H1 (cell line): ENCODE results near the gene CSGALNACT2. TPM values are rescaled to one million over a fixed set of nuclear protein-coding genes. Genes with fewer than 3 reads are reported as not detected.

Experiments
- EP300 ChIP-seq, 2 experiments: IDR thresholded peaks; 1 replicate in 1 of 2; 2 replicates in 1 of 2; pipeline ENCODE4 v1.6.1; 2011 to 2012; ENCODE audit warnings: low read depth in 2 of 2, low read length in 2 of 2, mild to moderate bottlenecking in 2 of 2, borderline replicate concordance in 1 of 2, inconsistent platforms in 1 of 2, moderate library complexity in 1 of 2
- FOSL1 ChIP-seq: IDR thresholded peaks from 2 replicates; pipeline ENCODE4 v1.6.1; 2011; ENCODE audit warnings: mild to moderate bottlenecking, low read depth, low read length, moderate library complexity; ENCODE audit not compliant: insufficient read depth
- MAX ChIP-seq: IDR thresholded peaks from 2 replicates; pipeline ENCODE4 v1.6.1; 2012; ENCODE audit warnings: inconsistent platforms
- USF2 ChIP-seq: IDR thresholded peaks from 2 replicates; pipeline ENCODE4 v1.6.1; 2011; ENCODE audit warnings: low read length, improper control_type of control experiment
- polyA plus RNA-seq, 7 experiments: library from polyadenylated mRNA; depleted of rRNA in 3 of 7; stranded (reverse) in 5 of 7; unstranded in 2 of 7; fragments of >200 nt in 5 of 7; fragments of 200-250 nt in 2 of 7; gene quantifications; 1 replicate in 5 of 7; 2 replicates in 1 of 7; 4 replicates in 1 of 7; pipeline versions ENCODE4 v1.2.1 to v1.2.3, GENCODE V29; 2011 to 2013; ENCODE audit warnings: missing spikeins in 2 of 7, mixed read lengths in 2 of 7
- total RNA-seq: library from RNA; stranded (reverse); fragmentation: NEBNext Ultra II Directional; extraction: Animal tissue kit (Norgen Biotek cat#: 25700); gene quantifications from 2 replicates; pipeline ENCODE4 v1.2.1, GENCODE V29; 2021

The CSGALNACT2 gene
- total and polyA plus RNA-seq, 2 of the 8 experiments (the other 6 are each of a cell fraction or from before 2014, with no cell fraction given) = 2.6 to 5.3 TPM

GRCh38 chr10:43190775-43191174, 52.5 kb downstream of the CSGALNACT2 start (continued):
- TF ChIP-seq EP300 (IDR thresholded peaks at IDR 0.05; ENCODE audit: borderline replicate concordance in 1 of 2, low read depth in 2 of 2, low read length in 2 of 2) (no peak), FOSL1 (no peak), USF2 (no peak), MAX (no peak)
